ENCODE data around the gene RTKN2.

RTKN2 gene

DNA sequence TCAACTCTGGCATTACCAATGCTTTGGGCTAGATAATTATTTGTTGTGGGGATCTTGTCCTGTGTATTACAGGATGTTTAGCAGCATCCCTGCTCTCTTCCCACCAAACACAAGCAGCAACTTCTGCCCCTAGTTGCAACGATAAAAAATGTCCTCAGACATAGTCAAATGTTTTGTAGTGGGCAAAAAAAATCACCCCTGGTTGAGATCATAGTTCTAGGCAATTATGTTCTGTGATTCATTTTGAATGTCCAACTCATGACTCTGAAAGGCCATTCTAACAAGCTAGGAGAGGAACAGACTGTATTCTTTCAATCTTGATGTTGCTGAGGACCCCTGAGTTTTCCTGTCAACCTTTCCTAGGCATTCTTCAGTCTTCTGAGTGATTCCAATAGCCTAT is 79.5 kb downstream of the RTKN2 start:
- no peaks in the 10 kb centered on the region for H3K27me3 ChIP-seq (ENCODE audit: control insufficient read depth, insufficient read depth, low read length)
- no peak overlapping the region for H3K27ac ChIP-seq (ENCODE audit: low read depth, low read length)
- H3K4me3 ChIP-seq (ENCODE audit: low read depth, low read length): no peak overlapping the region
- no peak overlapping the region for H3K9ac ChIP-seq (ENCODE audit: low read length)
- H3K9me3 ChIP-seq (ENCODE audit: control insufficient read depth, insufficient read depth, low read depth, low read length): no peaks in the 10 kb centered on the region
- peaks cover 7% of the 10 kb centered on the region; the same call in 1 of the 2 replicates for H3K4me1 ChIP-seq (ENCODE audit: control insufficient read depth, insufficient read depth, low read length)
- H3K36me3 ChIP-seq (ENCODE audit: control insufficient read depth, insufficient read depth, low read length): peaks cover 3% of the 10 kb centered on the region

- no peaks in the 10 kb centered on the region for H3K9me3 ChIP-seq (ENCODE audit: control insufficient read depth, insufficient read depth, low read depth, low read length)
- H3K4me1 ChIP-seq (ENCODE audit: control insufficient read depth, insufficient read depth, low read length): peaks cover 7% of the 10 kb centered on the region; the same call in 1 of the 2 replicates
- no peaks in the 10 kb centered on the region for H3K27me3 ChIP-seq (ENCODE audit: control insufficient read depth, insufficient read depth, low read length)
- H3K27ac ChIP-seq (ENCODE audit: low read depth, low read length): no peak overlapping the region
- no peak overlapping the region for H3K4me3 ChIP-seq (ENCODE audit: low read depth, low read length)
- no peak overlapping the region for H3K9ac ChIP-seq (ENCODE audit: low read length)
- peaks cover 3% of the 10 kb centered on the region for H3K36me3 ChIP-seq (ENCODE audit: control insufficient read depth, insufficient read depth, low read length)
Measured at GRCh38 chr10:62188021-62188616, 80.5 kb downstream of the RTKN2 start.

- no peak overlapping the region for H3K9ac ChIP-seq (ENCODE audit: low read length)
- no peaks in the 10 kb centered on the region; the same call in none of the 2 replicates for H3K36me3 ChIP-seq (ENCODE audit: control insufficient read depth, insufficient read depth, low read length)
- H3K9me3 ChIP-seq (ENCODE audit: control insufficient read depth, insufficient read depth, low read depth, low read length): no peaks in the 10 kb centered on the region
- H3K27me3 ChIP-seq (ENCODE audit: control insufficient read depth, insufficient read depth, low read length): no peaks in the 10 kb centered on the region
- no peak overlapping the region for H3K4me3 ChIP-seq (ENCODE audit: low read depth, low read length)
- no peak overlapping the region for H3K27ac ChIP-seq (ENCODE audit: low read depth, low read length)
- peaks cover 7% of the 10 kb centered on the region; the same call in 1 of the 2 replicates for H3K4me1 ChIP-seq (ENCODE audit: control insufficient read depth, insufficient read depth, low read length)
Measured at GRCh38 chr10:62186999-62187675, 81.5 kb downstream of the RTKN2 start.

- Histone ChIP-seq H3K4me1 (ENCODE audit: control insufficient read depth, insufficient read depth, low read length) (peaks cover 7% of the 10 kb centered on the region; the same call in 1 of the 2 replicates), H3K27me3 (ENCODE audit: control insufficient read depth, insufficient read depth, low read length) (no peaks in the 10 kb centered on the region), H3K4me3 (ENCODE audit: low read depth, low read length) (no peak overlapping the region), H3K36me3 (ENCODE audit: control insufficient read depth, insufficient read depth, low read length) (no peaks in the 10 kb centered on the region; the same call in 1 of the 2 replicates), H3K9ac (ENCODE audit: low read length) (no peak overlapping the region), H3K27ac (ENCODE audit: low read depth, low read length) (no peak overlapping the region), H3K9me3 (ENCODE audit: control insufficient read depth, insufficient read depth, low read depth, low read length) (no peaks in the 10 kb centered on the region)
Measured at GRCh38 chr10:62185919-62186692, 82.5 kb downstream of the RTKN2 start.

- Histone ChIP-seq H3K4me3 (ENCODE audit: low read depth, low read length) (no peak overlapping the region), H3K36me3 (ENCODE audit: control insufficient read depth, insufficient read depth, low read length) (no peaks in the 10 kb centered on the region), H3K4me1 (ENCODE audit: control insufficient read depth, insufficient read depth, low read length) (peaks cover 7% of the 10 kb centered on the region; the same call in 1 of the 2 replicates), H3K9me3 (ENCODE audit: control insufficient read depth, insufficient read depth, low read depth, low read length) (0 out of 2 replicates have a peak, but pooled peaks cover 2% of the 10 kb centered on the region), H3K27ac (ENCODE audit: low read depth, low read length) (no peak overlapping the region), H3K9ac (ENCODE audit: low read length) (no peak overlapping the region), H3K27me3 (ENCODE audit: control insufficient read depth, insufficient read depth, low read length) (no peaks in the 10 kb centered on the region)
Measured at GRCh38 chr10:62183857-62184795, 84.5 kb downstream of the RTKN2 start.

DNA sequence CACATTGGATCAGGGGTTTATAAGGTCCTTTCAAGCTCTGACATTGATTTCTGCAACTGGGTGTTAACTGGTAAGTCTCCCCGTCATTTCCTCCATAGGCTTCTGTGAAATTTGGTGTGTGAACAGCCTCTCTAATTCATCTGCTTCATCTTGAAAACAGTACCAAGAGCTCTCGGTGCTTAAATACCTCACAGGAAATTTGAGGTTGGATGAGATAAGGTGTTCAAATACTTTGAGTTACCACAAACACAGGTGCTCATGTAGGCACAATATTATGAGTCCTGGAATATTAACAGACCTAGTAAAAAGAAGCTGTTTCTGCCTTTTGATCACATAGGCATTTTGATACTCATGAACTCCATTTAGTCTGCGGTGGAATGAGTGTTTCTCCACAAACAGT is 85.2 kb downstream of the RTKN2 start:
- H3K27ac ChIP-seq (ENCODE audit: low read depth, low read length): no peak overlapping the region
- 0 out of 2 replicates have a peak, but pooled peaks cover 2% of the 10 kb centered on the region for H3K9me3 ChIP-seq (ENCODE audit: control insufficient read depth, insufficient read depth, low read depth, low read length)
- H3K9ac ChIP-seq (ENCODE audit: low read length): no peak overlapping the region
- no peaks in the 10 kb centered on the region for H3K27me3 ChIP-seq (ENCODE audit: control insufficient read depth, insufficient read depth, low read length)
- peaks cover 7% of the 10 kb centered on the region; the same call in 1 of the 2 replicates for H3K4me1 ChIP-seq (ENCODE audit: control insufficient read depth, insufficient read depth, low read length)
- no peaks in the 10 kb centered on the region for H3K36me3 ChIP-seq (ENCODE audit: control insufficient read depth, insufficient read depth, low read length)
- H3K4me3 ChIP-seq (ENCODE audit: low read depth, low read length): no peak overlapping the region

DNA sequence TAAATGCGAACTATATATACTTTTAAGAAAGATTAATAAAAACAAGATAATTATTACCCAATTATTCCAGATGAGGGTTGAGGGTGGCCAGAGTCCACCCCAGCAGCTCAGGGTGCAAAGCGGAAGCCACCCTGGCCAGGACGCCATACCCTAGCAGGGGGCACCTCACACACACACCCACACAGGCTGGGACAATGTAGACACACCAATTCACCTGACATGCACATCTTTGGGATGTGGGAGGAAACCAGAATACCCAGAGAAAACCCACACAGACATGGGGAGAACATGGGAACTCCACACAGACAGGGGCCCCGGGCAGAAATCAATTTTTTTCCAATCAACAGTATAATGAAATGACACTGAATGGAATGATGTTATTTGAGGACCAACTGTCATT is 86.0 kb downstream of the RTKN2 start:
- Histone ChIP-seq H3K4me1 (ENCODE audit: control insufficient read depth, insufficient read depth, low read length) (peaks cover 7% of the 10 kb centered on the region; the same call in 1 of the 2 replicates), H3K4me3 (ENCODE audit: low read depth, low read length) (no peak overlapping the region), H3K36me3 (ENCODE audit: control insufficient read depth, insufficient read depth, low read length) (no peaks in the 10 kb centered on the region), H3K9me3 (ENCODE audit: control insufficient read depth, insufficient read depth, low read depth, low read length) (0 out of 2 replicates have a peak, but pooled peaks cover 2% of the 10 kb centered on the region), H3K27me3 (ENCODE audit: control insufficient read depth, insufficient read depth, low read length) (no peaks in the 10 kb centered on the region), H3K27ac (ENCODE audit: low read depth, low read length) (no peak overlapping the region), H3K9ac (ENCODE audit: low read length) (no peak overlapping the region)

GRCh38 chr10:62182171-62182570 is 86.5 kb downstream of the RTKN2 start:
- Histone ChIP-seq H3K4me1 (ENCODE audit: control insufficient read depth, insufficient read depth, low read length) (peaks cover 7% of the 10 kb centered on the region; the same call in 1 of the 2 replicates), H3K36me3 (ENCODE audit: control insufficient read depth, insufficient read depth, low read length) (no peaks in the 10 kb centered on the region), H3K27ac (ENCODE audit: low read depth, low read length) (no peak overlapping the region), H3K27me3 (ENCODE audit: control insufficient read depth, insufficient read depth, low read length) (no peaks in the 10 kb centered on the region), H3K4me3 (ENCODE audit: low read depth, low read length) (no peak overlapping the region), H3K9me3 (ENCODE audit: control insufficient read depth, insufficient read depth, low read depth, low read length) (0 out of 2 replicates have a peak, but pooled peaks cover 2% of the 10 kb centered on the region), H3K9ac (ENCODE audit: low read length) (no peak overlapping the region)

DNA sequence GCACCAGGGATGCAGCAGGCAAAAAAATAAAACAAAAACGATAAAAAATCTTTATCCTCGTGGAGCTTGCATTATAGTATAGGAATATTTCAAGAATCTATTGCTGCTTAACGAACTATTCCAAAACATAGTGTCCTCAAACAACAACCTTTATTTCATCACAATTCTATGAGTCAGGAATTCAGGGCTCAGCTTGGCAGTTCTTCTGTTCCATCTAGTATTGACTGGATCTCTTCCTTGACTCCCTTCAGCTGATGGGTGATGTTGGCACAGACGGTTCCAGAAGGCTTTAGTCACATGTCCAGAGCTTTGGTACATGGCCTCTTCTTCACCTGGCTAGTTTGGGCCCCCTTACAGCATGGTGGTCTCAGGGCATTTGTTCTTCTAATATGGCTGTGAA is 88.0 kb downstream of the RTKN2 start:
- Histone ChIP-seq H3K9ac (ENCODE audit: low read length) (no peak overlapping the region), H3K27me3 (ENCODE audit: control insufficient read depth, insufficient read depth, low read length) (no peaks in the 10 kb centered on the region), H3K36me3 (ENCODE audit: control insufficient read depth, insufficient read depth, low read length) (no peaks in the 10 kb centered on the region), H3K27ac (ENCODE audit: low read depth, low read length) (no peak overlapping the region), H3K4me1 (ENCODE audit: control insufficient read depth, insufficient read depth, low read length) (no peaks in the 10 kb centered on the region), H3K9me3 (ENCODE audit: control insufficient read depth, insufficient read depth, low read depth, low read length) (0 out of 2 replicates have a peak, but pooled peaks cover 2% of the 10 kb centered on the region), H3K4me3 (ENCODE audit: low read depth, low read length) (no peak overlapping the region)

DNA sequence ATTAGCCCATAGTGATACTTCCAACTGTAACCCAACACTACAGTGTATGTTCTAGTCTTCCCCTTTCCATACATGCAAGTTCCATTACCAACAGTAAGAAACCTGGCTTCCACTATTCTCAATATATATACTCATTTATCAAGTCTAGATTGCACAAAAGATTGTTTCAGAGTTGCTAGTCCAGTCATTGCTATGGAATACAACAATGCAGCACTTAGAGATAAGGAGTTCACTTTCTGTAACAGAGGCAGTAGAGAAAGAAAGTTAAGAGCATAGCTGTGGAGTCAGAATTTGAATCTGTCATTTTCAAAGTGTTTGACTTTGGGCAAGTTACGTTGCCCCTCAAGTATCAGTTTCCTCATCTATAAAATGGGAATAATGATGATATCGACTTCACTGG is 90.1 kb downstream of the RTKN2 start:
- Histone ChIP-seq H3K9ac (ENCODE audit: low read length) (no peak overlapping the region), H3K27ac (ENCODE audit: low read depth, low read length) (no peak overlapping the region), H3K36me3 (ENCODE audit: control insufficient read depth, insufficient read depth, low read length) (no peaks in the 10 kb centered on the region), H3K4me1 (ENCODE audit: control insufficient read depth, insufficient read depth, low read length) (no peaks in the 10 kb centered on the region), H3K4me3 (ENCODE audit: low read depth, low read length) (no peak overlapping the region), H3K9me3 (ENCODE audit: control insufficient read depth, insufficient read depth, low read depth, low read length) (0 out of 2 replicates have a peak, but pooled peaks cover 2% of the 10 kb centered on the region), H3K27me3 (ENCODE audit: control insufficient read depth, insufficient read depth, low read length) (no peaks in the 10 kb centered on the region)

Data from HUES6 (cell line).